Mesothelial cell of epicardium (in vitro differentiated cells): Measurements from ENCODE around the gene RNF26. TPM values are rescaled to one million over a fixed set of nuclear protein-coding genes. Genes with fewer than 3 reads are reported as not detected.

ENCODE experiments used
- DNase-seq, 2 experiments: peaks; one replicate each; pipeline ENCODE4 v3.0.0; 2021; ENCODE audit warnings: low spot score in 2 of 2; ENCODE audit not compliant: unreplicated experiment in 2 of 2
- H3K27ac Mint-ChIP-seq: 2 replicates; pipeline ENCODE4 v1.8.0; 2021; ENCODE audit warnings: mixed read lengths
- H3K27me3 Mint-ChIP-seq: 2 replicates; pipeline ENCODE4 v1.8.0; 2021; ENCODE audit warnings: low read depth, mixed read lengths
- H3K36me3 Mint-ChIP-seq: 2 replicates; pipeline ENCODE4 v1.8.0; 2021; ENCODE audit warnings: mixed read lengths
- H3K4me1 Mint-ChIP-seq: 2 replicates; pipeline ENCODE4 v1.8.0; 2021; ENCODE audit warnings: mixed read lengths
- H3K4me3 Mint-ChIP-seq: 2 replicates; pipeline ENCODE4 v1.8.0; 2021; ENCODE audit warnings: mild to moderate bottlenecking, moderate library complexity, mixed read lengths
- H3K9me3 Mint-ChIP-seq: 2 replicates; pipeline ENCODE4 v1.8.0; 2021; ENCODE audit warnings: mixed read lengths
- CTCF ChIP-seq: fragments of 200-600 bp; sonication (generic); IDR thresholded peaks from one replicate; pipeline ENCODE4 v1.5.0; 2021; ENCODE audit warnings: antibody characterized with exemption; ENCODE audit not compliant: unreplicated experiment
- total RNA-seq: library from RNA; stranded (reverse); gene quantifications from 3 replicates; pipeline ENCODE4 v1.2.1, GENCODE V29; 2021

RNF26 gene
- total RNA-seq, 1 donor from 2014 or later: 36.2 TPM

- no peak overlapping the region for H3K27ac Mint-ChIP-seq
- no peak for TF ChIP-seq CTCF
- no peaks in the 10 kb centered on the region for H3K9me3 Mint-ChIP-seq
- DNase-seq: no peak
- H3K27me3 Mint-ChIP-seq: peaks cover 55% of the 10 kb centered on the region
- H3K36me3 Mint-ChIP-seq: no peaks in the 10 kb centered on the region
- H3K4me3 Mint-ChIP-seq: no peak overlapping the region
- H3K4me1 Mint-ChIP-seq: peaks cover 4% of the 10 kb centered on the region
Measured at GRCh38 chr11:119345685-119346084, 11.4 kb downstream of the RNF26 start.

GRCh38 chr11:119346605-119347004 lies 12.3 kb downstream of the RNF26 start, which contains the start of gene MFRP:
Gene MFRP, minus strand, starts transcription at chr11:119346705. Its CDS starts 192 bp downstream, at chr11:119346513.
- Mint-ChIP-seq H3K36me3 (no peaks in the 10 kb centered on the region), H3K27ac (no peak within 1 kb of the TSS), H3K27me3 (peaks cover 47% of the 10 kb centered on the region), H3K9me3 (no peaks in the 10 kb centered on the region), H3K4me3 (no peak within 1 kb of the TSS), H3K4me1 (no peaks in the 10 kb centered on the region)
- DNase-seq: no peak
- TF ChIP-seq CTCF: no peak

- no peak overlapping the region for H3K27ac Mint-ChIP-seq
- peaks cover 41% of the 10 kb centered on the region for H3K27me3 Mint-ChIP-seq
- DNase-seq: no peak
Measured at GRCh38 chr11:119347242-119347641, 12.9 kb downstream of the RNF26 start.

GRCh38 chr11:119347940-119348605 lies 13.7 kb downstream of the RNF26 start:
- Mint-ChIP-seq H3K4me3 (no peak overlapping the region), H3K27me3 (peaks cover 37% of the 10 kb centered on the region), H3K27ac (no peak overlapping the region), H3K9me3 (no peaks in the 10 kb centered on the region), H3K4me1 (peaks cover 5% of the 10 kb centered on the region), H3K36me3 (no peaks in the 10 kb centered on the region)
- DNase-seq: no peak
- no peak for TF ChIP-seq CTCF

More at GRCh38 chr11:119347242-119347641, 12.9 kb downstream of the RNF26 start:
- H3K4me3 Mint-ChIP-seq: no peak overlapping the region
- H3K36me3 Mint-ChIP-seq: no peaks in the 10 kb centered on the region
- no peaks in the 10 kb centered on the region for H3K9me3 Mint-ChIP-seq
- no peak for TF ChIP-seq CTCF
- no peaks in the 10 kb centered on the region for H3K4me1 Mint-ChIP-seq

GRCh38 chr11:119350302-119350701 lies 16.0 kb downstream of the RNF26 start:
- Mint-ChIP-seq H3K27ac (no peak overlapping the region), H3K4me3 (no peak overlapping the region), H3K9me3 (no peaks in the 10 kb centered on the region), H3K4me1 (peaks cover 9% of the 10 kb centered on the region), H3K27me3 (peaks cover 20% of the 10 kb centered on the region), H3K36me3 (no peaks in the 10 kb centered on the region)
- no peak for DNase-seq
- no peak for TF ChIP-seq CTCF
